Measurements from ENCODE around the gene MAT2A. TPM values are rescaled to one million over a fixed set of nuclear protein-coding genes. Genes with fewer than 3 reads are reported as not detected.
"Not testable (repeated sequence)": the region's sequence is repeated elsewhere in the genome, so short reads cannot be mapped to it uniquely, and the experiment has no call there.

MAT2A gene
- total RNA-seq, 1 donor from 2014 or later: 288 TPM

GRCh38 chr2:85547089-85547858 lies 8.3 kb downstream of the MAT2A start:
- intact Hi-C loops (cut with micrococcal nuclease): no loop called here

GRCh38 chr2:85547859-85548607 lies 9.1 kb downstream of the MAT2A start:
- intact Hi-C loops (cut with micrococcal nuclease): no loop called here

GRCh38 chr2:85548608-85548900 lies 9.6 kb downstream of the MAT2A start:
- intact Hi-C loops (cut with micrococcal nuclease): no loop called here

GRCh38 chr2:85549095-85549494 lies 10.1 kb downstream of the MAT2A start:
- intact Hi-C loops (cut with micrococcal nuclease): no loop called here

GRCh38 chr2:85549826-85550225 lies 10.9 kb downstream of the MAT2A start:
- intact Hi-C loops (cut with micrococcal nuclease): no loop called here

- intact Hi-C loops (cut with micrococcal nuclease): no loop called here
Measured at GRCh38 chr2:85550486-85550885, 11.5 kb downstream of the MAT2A start.

DNA sequence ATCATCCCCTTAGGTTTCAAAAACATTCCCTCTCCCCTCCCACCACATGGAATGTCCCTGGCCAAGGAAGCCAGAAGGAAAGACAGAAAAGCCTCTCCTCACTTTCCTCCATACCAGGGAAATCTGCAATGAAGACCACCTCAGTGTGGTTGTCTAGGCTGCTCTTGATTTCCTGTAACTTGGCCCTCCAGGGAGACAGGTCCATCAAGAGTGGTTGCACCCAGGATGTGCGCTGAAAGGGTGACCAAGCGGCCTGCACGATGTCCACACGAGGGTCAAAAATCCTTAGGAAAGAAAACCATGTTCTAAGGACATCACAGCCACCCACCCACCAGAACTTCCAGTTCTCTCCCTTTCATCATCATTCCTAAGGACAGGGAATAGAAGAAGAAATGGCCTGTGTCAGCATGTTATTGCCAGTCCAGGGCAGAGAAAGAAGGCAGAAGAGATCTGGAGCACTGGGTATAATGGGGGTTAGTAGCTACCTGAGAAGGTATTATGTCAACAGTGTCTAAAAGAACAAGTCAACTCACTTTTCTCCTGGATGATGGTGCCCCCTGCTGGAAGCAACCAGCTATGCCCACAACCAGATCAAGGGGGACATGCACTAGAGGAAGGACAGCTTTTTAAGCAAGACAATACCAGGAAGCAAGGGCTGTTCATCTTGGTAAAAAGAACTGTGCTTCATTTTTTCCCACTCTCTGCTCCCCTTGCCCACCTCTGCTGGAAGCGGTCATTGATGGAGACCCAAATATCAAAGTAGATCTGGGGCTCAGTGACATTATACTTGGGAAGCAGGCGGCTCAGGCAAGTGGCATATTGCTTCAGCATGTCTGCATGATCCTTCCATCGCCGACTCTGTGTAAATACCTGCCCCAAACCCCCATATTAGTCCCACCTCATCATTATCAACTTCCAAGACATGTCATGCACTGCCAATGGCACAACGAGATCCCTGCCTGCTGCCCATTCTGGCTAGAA lies 13.0 kb downstream of the MAT2A start:
- intact Hi-C loops (cut with micrococcal nuclease): loop anchor here (1.0 kb wide), 10 partner anchors 9 to 286 kb away; partner anchors contain the start of genes ELMOD3, GGCX, RETSAT and RNF181

DNA sequence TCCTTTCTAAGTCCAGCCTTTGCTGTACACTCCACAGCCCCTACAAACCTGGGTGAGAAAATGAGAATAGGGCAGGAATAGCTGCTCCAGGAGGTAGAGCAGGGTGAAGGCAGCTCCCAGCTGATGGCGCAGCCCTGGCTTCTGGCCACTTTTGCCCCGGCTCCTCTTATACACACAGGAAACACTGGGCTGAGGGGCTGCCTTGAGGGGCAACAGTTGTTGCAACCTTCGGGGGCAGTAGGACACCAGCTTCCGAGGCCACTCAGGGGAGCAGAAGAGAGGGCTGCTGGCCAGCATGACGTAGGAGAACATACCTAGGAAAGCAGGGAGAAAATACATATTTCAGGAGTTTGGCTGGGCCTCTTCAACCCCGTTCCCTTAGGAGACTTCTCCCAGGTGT lies 14.2 kb downstream of the MAT2A start:
- intact Hi-C loops (cut with micrococcal nuclease): no loop called here

- intact Hi-C loops (cut with micrococcal nuclease): no loop called here
Measured at GRCh38 chr2:85554980-85555612, 16.1 kb downstream of the MAT2A start.

DNA sequence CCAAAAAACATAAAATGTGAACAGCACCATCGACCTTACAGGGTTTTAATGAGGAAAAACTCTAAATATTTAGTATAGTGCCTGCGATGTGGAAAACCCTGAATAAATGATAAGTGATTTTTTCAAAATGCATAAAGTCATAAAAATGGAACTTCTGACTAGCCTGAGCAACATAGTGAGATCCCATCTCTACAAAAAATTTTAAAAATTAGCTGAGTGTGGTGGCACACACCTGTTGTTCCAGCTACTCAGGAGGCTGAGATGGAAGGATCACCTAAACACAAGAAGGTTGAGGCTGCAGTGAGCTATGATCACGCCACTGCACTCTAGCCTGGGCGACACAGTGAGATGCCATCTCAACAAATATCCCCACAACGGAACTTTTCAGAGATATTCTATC lies 18.2 kb downstream of the MAT2A start:
- intact Hi-C loops (cut with micrococcal nuclease): no loop called here

- intact Hi-C loops (cut with micrococcal nuclease): no loop called here
Measured at GRCh38 chr2:85558160-85558559, 19.2 kb downstream of the MAT2A start.

DNA sequence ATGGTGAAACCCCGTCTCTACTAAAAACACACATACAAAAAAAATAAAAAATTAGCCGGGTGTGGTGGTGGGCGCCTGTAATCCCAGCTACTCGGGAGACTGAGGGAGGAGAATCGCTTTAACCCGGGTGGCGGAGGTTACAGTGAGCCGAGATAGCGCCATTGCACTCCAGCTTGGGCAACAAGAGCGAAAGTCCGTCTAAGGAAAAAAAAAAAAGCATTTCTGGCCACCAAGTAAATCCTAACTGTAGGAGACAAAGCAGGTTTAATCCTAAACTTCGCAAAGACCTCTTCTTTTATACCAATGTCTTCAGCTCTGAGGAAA lies 21.4 kb downstream of the MAT2A start:
- intact Hi-C loops (cut with micrococcal nuclease): not testable (repeated sequence)

DNA sequence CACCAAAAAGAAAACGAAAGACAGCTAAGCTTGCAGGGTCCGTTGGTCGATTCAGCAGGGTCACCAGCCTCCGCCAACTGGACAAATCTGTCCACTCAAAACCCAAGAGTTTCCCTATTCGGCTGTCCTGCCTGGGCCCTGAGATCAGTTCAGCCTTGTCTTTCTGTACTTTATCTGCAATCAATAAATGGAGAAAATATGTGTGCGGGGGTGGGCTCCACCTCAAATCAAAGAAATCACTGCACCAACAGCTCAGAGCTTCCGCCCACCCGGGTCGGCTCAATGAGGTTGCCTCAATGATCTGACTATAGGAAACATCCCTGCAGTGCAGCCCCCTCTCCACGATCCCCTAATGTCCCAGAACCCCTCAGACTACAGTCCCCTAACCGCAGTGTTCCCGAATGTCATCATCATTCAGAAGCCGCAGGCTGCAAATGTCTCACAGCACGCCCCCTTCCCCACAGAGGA lies 21.9 kb downstream of the MAT2A start:
- intact Hi-C loops (cut with micrococcal nuclease): loop anchor here (1.0 kb wide), 11 partner anchors 9 to 545 kb away; partner anchors contain the start of genes ELMOD3, MAT2A, PTCD3 and RETSAT

GRCh38 chr2:85561280-85562212 lies 22.6 kb downstream of the MAT2A start, which contains the start of gene GGCX:
TSS of gene GGCX (minus strand) at chr2:85561493. CDS start at chr2:85561428, 65 bp downstream.
- intact Hi-C loops (cut with micrococcal nuclease): loop anchor here (1.0 kb wide), 11 partner anchors 9 to 545 kb away; partner anchors contain the start of genes ELMOD3, MAT2A, PTCD3 and RETSAT

DNA sequence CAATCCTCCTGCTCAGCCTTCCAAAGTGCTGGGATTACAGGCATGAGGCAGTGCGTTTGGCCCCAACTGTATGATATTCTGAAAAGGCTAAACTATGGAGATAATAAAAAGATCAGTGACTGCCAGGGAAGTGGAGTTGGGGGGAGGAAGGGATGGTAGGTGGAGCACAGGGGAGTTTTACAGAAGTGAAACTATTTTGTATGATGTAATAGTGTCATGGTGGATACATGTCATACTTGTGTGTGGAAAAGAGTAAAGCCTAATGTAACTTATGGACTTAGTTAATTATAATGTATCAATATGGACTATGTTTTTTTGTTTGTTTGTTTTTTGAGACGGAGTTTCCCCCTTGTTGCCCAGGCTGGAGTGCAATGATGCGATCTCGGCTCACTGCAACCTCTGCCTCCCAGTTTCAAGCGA lies 25.2 kb downstream of the MAT2A start:
- intact Hi-C loops (cut with micrococcal nuclease): no loop called here

GRCh38 chr2:85566265-85566664 lies 27.3 kb downstream of the MAT2A start:
- intact Hi-C loops (cut with micrococcal nuclease): no loop called here

DNA sequence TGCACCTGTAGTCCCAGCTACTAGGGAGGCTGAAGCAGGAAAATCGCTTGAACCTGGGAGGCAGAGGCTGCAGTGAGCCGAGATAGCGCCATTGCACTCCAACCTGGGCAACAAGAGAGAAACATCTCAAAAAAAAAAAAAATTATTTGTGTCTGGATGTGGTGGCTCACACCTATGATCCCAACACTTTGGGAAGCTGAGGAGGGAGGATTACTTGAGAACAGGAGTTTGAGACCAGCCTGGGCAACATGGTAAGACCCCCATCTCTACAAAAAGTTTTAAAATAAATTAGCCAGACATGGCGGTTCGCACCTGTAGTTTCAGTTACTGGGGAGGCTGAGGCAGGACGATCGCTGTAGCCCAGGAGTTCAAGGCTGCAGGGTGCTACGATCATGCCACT lies 36.8 kb downstream of the MAT2A start:
- intact Hi-C loops (cut with micrococcal nuclease): no loop called here

DNA sequence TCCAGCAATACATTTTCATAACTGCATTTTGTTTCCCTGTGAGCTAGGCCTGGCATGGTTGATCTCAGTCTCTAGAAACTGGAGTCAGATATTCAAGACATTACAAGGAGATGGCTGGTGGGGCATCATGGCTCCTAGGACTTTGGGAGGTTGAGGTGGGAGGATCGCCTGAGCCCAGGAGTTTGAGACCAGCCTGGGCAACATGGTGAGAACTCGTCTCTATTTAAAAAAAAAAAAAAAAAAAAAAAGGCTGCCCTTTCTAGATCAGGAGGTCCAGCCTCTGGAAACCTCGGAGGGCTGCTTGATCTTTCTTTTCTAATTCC lies 38.1 kb downstream of the MAT2A start:
- intact Hi-C loops (cut with micrococcal nuclease): loop anchor here (1.0 kb wide), 2 partner anchors 8 to 16 kb away; partner anchors contain the start of gene GGCX

- intact Hi-C loops (cut with micrococcal nuclease): loop anchor here (1.0 kb wide), 4 partner anchors 8 to 37 kb away; partner anchors contain the start of genes GGCX and RNF181
Measured at GRCh38 chr2:85577386-85578242, 38.6 kb downstream of the MAT2A start, which contains the start of gene VAMP8. TSS of gene VAMP8 (plus strand) at chr2:85577586. CDS start at chr2:85577647, 61 bp downstream.
